K562 (cell line): ENCODE results near the gene HPX. TPM values are rescaled to one million over a fixed set of nuclear protein-coding genes. Genes with fewer than 3 reads are reported as not detected.

Experiments used
- BRCA1 ChIP-seq, 2 experiments: fragments of 450-650 bp in 1 of 2; sonication (generic) in 1 of 2; formaldehyde crosslinking in 1 of 2; IDR thresholded peaks; 2 replicates each; pipeline versions ENCODE4 v1.5.0 to v1.6.1; 2017 to 2020; ENCODE audit warnings: mild to moderate bottlenecking in 1 of 2, missing genetic modification reagents in 1 of 2
- ELF4 ChIP-seq: fragments of 450-650 bp; formaldehyde crosslinking; IDR thresholded peaks from 2 replicates; pipeline ENCODE4 v1.4.0; 2022; ENCODE audit warnings: missing genetic modification characterization
- ETV6 ChIP-seq, 3 experiments: fragments of 150-350 bp in 1 of 3; sonication (generic) in 1 of 3; formaldehyde crosslinking in 1 of 3; IDR thresholded peaks; 2 replicates each; pipeline versions ENCODE4 v1.6.1 to v1.8.0; 2014 to 2022; ENCODE audit warnings: borderline replicate concordance in 2 of 3, low read depth in 2 of 3, antibody characterized with exemption in 1 of 3, low read length in 1 of 3, mild to moderate bottlenecking in 1 of 3, missing genetic modification reagents in 1 of 3
- HOXB6 ChIP-seq: fragments of 250-450 bp; sonication (Bioruptor Pico); IDR thresholded peaks from 2 replicates; pipeline ENCODE4 v1.5.1; 2022; ENCODE audit warnings: mild to moderate bottlenecking, borderline replicate concordance
- MAFK ChIP-seq: IDR thresholded peaks from 2 replicates; pipeline ENCODE4 v1.6.1; 2011; ENCODE audit warnings: low read length, improper control_type of control experiment
- MBD1 ChIP-seq: fragments of 250-450 bp; sonication (Bioruptor Pico); IDR thresholded peaks from 2 replicates; pipeline ENCODE4 v1.8.0; 2022; ENCODE audit warnings: inconsistent platforms
- MYBL2 ChIP-seq, 2 experiments: fragments of 450-650 bp in 1 of 2; sonication (generic) in 1 of 2; formaldehyde crosslinking in 1 of 2; IDR thresholded peaks; 2 replicates each; pipeline versions ENCODE4 v1.6.1 to v1.8.1; 2017 to 2022; ENCODE audit warnings: borderline replicate concordance in 1 of 2, inconsistent platforms in 1 of 2, low read depth in 1 of 2, mild to moderate bottlenecking in 1 of 2, missing genetic modification reagents in 1 of 2, moderate library complexity in 1 of 2
- NFRKB ChIP-seq: fragments of 450-650 bp; IDR thresholded peaks from 2 replicates; pipeline ENCODE4 v1.6.1; 2016; ENCODE audit warnings: low read depth
- RBBP5 ChIP-seq: fragments of 200-600 bp; sonication (generic); IDR thresholded peaks from 2 replicates; pipeline ENCODE4 v1.6.1; 2012; ENCODE audit warnings: borderline replicate concordance, mild to moderate bottlenecking, low read length, control low read depth, inconsistent platforms; ENCODE audit not compliant: insufficient read depth, poor library complexity, severe bottlenecking
- RUNX1 ChIP-seq: sonication (generic); IDR thresholded peaks from 2 replicates; pipeline ENCODE4 v1.6.1; 2016; ENCODE audit warnings: antibody characterized with exemption, low read depth
- SFPQ ChIP-seq: fragments of 200-400 bp; formaldehyde crosslinking; IDR thresholded peaks from 2 replicates; pipeline ENCODE4 v1.6.1; 2017; ENCODE audit warnings: mild to moderate bottlenecking, low read depth, low read length, moderate library complexity
- SP2 ChIP-seq: IDR thresholded peaks from 2 replicates; pipeline ENCODE4 v1.6.1; 2011; ENCODE audit warnings: mild to moderate bottlenecking, low read depth, low read length, moderate library complexity; ENCODE audit not compliant: poor library complexity, severe bottlenecking; ENCODE audit errors: extremely low read depth
- THRA ChIP-seq: fragments of 450-650 bp; IDR thresholded peaks from 2 replicates; pipeline ENCODE4 v1.6.1; 2017; ENCODE audit warnings: mild to moderate bottlenecking, moderate library complexity
- ZNF277 ChIP-seq: fragments of 250-450 bp; sonication (Bioruptor Pico); IDR thresholded peaks from 2 replicates; pipeline ENCODE4 v1.8.0; 2022; ENCODE audit warnings: inconsistent platforms, mild to moderate bottlenecking, moderate library complexity, borderline replicate concordance
- ZNF395 ChIP-seq: fragments of 200-800 bp; sonication (Bioruptor generic); IDR thresholded peaks from 2 replicates; pipeline ENCODE4 v1.6.1; 2017; ENCODE audit warnings: missing genetic modification characterization, missing compliant biosample characterization
- polyA plus RNA-seq, 8 experiments: library from polyadenylated mRNA; depleted of rRNA in 4 of 8; stranded (reverse) in 5 of 8; unstranded in 3 of 8; fragments of >200 nt; fragmentation: Nextera tagmentation in 2 of 8; fragmentation: Illumina TruSeq in 1 of 8; extraction: Ambion mirVana in 2 of 8; extraction: Trizol in 1 of 8; gene quantifications; 2 replicates each; pipeline versions ENCODE4 v1.2.1 to v1.2.3, GENCODE V29; 2011 to 2014; ENCODE audit warnings: inconsistent platforms in 1 of 8, missing spikeins in 1 of 8
- total RNA-seq, 7 experiments: library from RNA; depleted of rRNA in 6 of 7; stranded (reverse); fragments of >200 nt in 6 of 7; fragmentation: Illumina TruSeq in 2 of 7; extraction: Trizol in 2 of 7; gene quantifications; 2 replicates each; pipeline versions ENCODE4 v1.2.1 to v1.2.3, GENCODE V29; 2011 to 2021; ENCODE audit warnings: low replicate concordance in 1 of 7

HPX gene
- total and polyA plus RNA-seq, 9 of the 15 experiments (the other 6 are each of a cell fraction or from before 2014, with no cell fraction given) = 0.12 to 1.2 (median 0.49) TPM; not detected in 1

- TF ChIP-seq SFPQ = no peak
- TF ChIP-seq ZNF277 = no peak
- TF ChIP-seq MYBL2 (IDR thresholded peaks at IDR 0.05; ENCODE audit: low read depth) = no peak
- no peak for TF ChIP-seq MYBL2 (CRISPR knock-in tag; IDR thresholded peaks at IDR 0.05; ENCODE audit: borderline replicate concordance)
- TF ChIP-seq THRA = no peak
- TF ChIP-seq ZNF395 = no peak
- TF ChIP-seq HOXB6 (CRISPR knock-in tag) = no peak
- no peak for TF ChIP-seq NFRKB
- no peak for TF ChIP-seq BRCA1 (IDR thresholded peaks at IDR 0.05)
- no peak for TF ChIP-seq BRCA1 (CRISPR knock-in tag; IDR thresholded peaks at IDR 0.05)
- TF ChIP-seq RBBP5 = peak; percentile 81
- TF ChIP-seq ELF4 (CRISPR knock-in tag) = no peak
- TF ChIP-seq SP2 = peak; percentile 8
- 0 out of 4 replicates have a peak, but pooled peaks of 1 of the 2 experiments have one; percentile 36 for TF ChIP-seq ETV6 (IDR thresholded peaks at IDR 0.05; ENCODE audit: borderline replicate concordance in 1 of 2, low read depth in 2 of 2, low read length in 1 of 2)
- no peak for TF ChIP-seq ETV6 (CRISPR knock-in tag; IDR thresholded peaks at IDR 0.05; ENCODE audit: borderline replicate concordance)
- TF ChIP-seq RUNX1 = 0 out of 2 replicates have a peak, but pooled peaks have one; percentile 35
- TF ChIP-seq MBD1 (CRISPR knock-in tag) = no peak
- no peak for TF ChIP-seq MAFK
These were observed 40.5 kb upstream of the HPX start, which contains the start of the genes ARFIP2 and TIMM10B (continued) for GRCh38 chr11:6481012-6481923.
